ENCODE results near the gene ADGRL1. TPM values are rescaled to one million over a fixed set of nuclear protein-coding genes. Genes with fewer than 3 reads are reported as not detected.
A peak's percentile ranks its signal among the peaks of the same experiment; 100 is the strongest.

Gene ADGRL1
- total and polyA plus RNA-seq, 9 of the 15 experiments (the other 6 are each of a cell fraction or from before 2014, with no cell fraction given), result 0.14 to 37.0 (median 8.6) TPM

DNA sequence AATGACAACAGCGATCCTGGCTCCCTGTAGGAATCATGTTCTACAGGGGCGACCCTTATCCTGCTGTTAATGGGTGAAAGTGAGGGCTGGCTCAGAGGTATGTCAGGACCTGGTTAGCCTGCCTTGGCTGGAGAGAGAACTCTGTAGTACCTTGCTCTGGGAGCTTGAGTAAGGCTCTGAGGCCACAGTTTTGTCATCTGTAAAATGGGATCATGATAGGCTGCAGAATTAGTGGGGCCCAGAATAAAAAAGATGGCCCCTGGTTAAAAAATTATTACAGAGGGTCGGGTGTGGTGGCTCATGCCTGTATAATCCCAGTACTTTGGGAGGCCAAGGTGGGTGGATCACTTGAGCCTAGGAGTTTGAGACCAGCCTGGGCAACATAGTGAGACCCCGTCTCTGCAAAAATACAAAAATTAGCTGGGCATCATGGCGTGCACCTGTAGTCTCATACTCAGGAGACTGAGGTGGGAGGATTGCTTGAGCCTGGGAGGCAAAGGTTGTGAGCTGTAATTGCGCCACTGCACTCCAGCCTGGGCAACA is 104.9 kb downstream of the ADGRL1 start:
- CTCF ChIA-PET (ENCODE audit: low intra/inter-chr PET ratio), result no interaction called here
- no peak overlapping the region for H3K4me2 ChIP-seq (ENCODE audit: insufficient read depth, low read length)
- no peak for TF ChIP-seq YBX1 (IDR thresholded peaks at IDR 0.05)
- no peak for TF ChIP-seq SAFB2 (IDR thresholded peaks at IDR 0.05; ENCODE audit: borderline replicate concordance, low read depth, low read length, severe bottlenecking)
- peak; percentile 54 for TF ChIP-seq RBM25 (IDR thresholded peaks at IDR 0.05; ENCODE audit: low read depth, low read length, severe bottlenecking)
- TF ChIP-seq BCOR (IDR thresholded peaks at IDR 0.05), result peak; percentile 65; the same call in 1 of the 2 replicates
- 0 out of 4 replicates have a peak, but pooled peaks of 1 of the 2 experiments have one; percentile 28 for TF ChIP-seq KDM1A (IDR thresholded peaks at IDR 0.05)
- TF ChIP-seq ZNF121 (CRISPR knock-in tag; conservative IDR thresholded peaks at IDR 0.05), result peak; percentile 86
- TF ChIP-seq ZFPM2 (CRISPR knock-in tag; IDR thresholded peaks at IDR 0.05), result no peak
- no peaks in the 10 kb centered on the region for H3K9me3 ChIP-seq (replicated peaks; ENCODE audit: control insufficient read depth, insufficient read depth, low read depth, low read length)
- DNase-seq (ENCODE audit: extremely low read depth in 1 of 4, low spot score in 3 of 4) (no peak), ATAC-seq (no peak), FAIRE-seq (no peak)
- no peaks in the 10 kb centered on the region for H3K27me3 ChIP-seq (ENCODE audit: control insufficient read depth in 2 of 2, insufficient read depth in 2 of 2, low read length in 2 of 2)
- no TSS peak for BruUV-seq (replicated peaks)
- H3K27ac ChIP-seq (ENCODE audit: extremely low read depth, low read depth, low read length), result no peak overlapping the region
- intact Hi-C loops (cut with micrococcal nuclease), result no loop called here
- peaks cover 39% of the 10 kb centered on the region; the same call in 2 of the 3 replicates for H3K36me3 ChIP-seq (ENCODE audit: control insufficient read depth, insufficient read depth, low read length)
- no peak overlapping the region for H2AFZ ChIP-seq (ENCODE audit: low read depth, low read length)
- POLR2A ChIA-PET, result no interaction called here
- no peaks in the 10 kb centered on the region for H3K9me1 ChIP-seq (ENCODE audit: control insufficient read depth, insufficient read depth, low read length)
- no peaks in the 10 kb centered on the region for H4K20me1 ChIP-seq (replicated peaks; ENCODE audit: control insufficient read depth, insufficient read depth, low read length)
- H3K4me3 ChIP-seq, result no peak overlapping the region
- in situ Hi-C loops (cut with MboI), result no loop called here
- no peak overlapping the region for H3K9ac ChIP-seq (ENCODE audit: insufficient read depth in 1 of 2, low read depth in 2 of 2, low read length in 2 of 2)
- peaks cover 0 to 10% of the 10 kb centered on the region in 2 experiments; a peak in 1 of 5 replicates for H3K4me1 ChIP-seq (replicated peaks in 1 of 2; ENCODE audit: control insufficient read depth in 2 of 2, insufficient read depth in 2 of 2, low read length in 2 of 2)
- 78% methylated on average over 6 of the region's 6 CpGs for WGBS (ENCODE audit: insufficient coverage, low coverage, missing lambda C conversion rate)
- H3K79me2 ChIP-seq (ENCODE audit: control insufficient read depth, insufficient read depth, low read length), result no peaks in the 10 kb centered on the region

Small RNA genes lying within 50 kb of the gene (small RNA-seq; reads per million reads assigned to genes)
- not detected for gene RN7SL231P

Other genes with a start within 250 kb of the ADGRL1 start
Only the 7 nearest of the 12 such genes appear.
- 11.6 and 12.6 TPM in 2 replicates for gene IL27RA, start 174.4 kb downstream of the ADGRL1 start, total RNA-seq (2014; rRNA removed)
- gene IL27RA, start 174.4 kb downstream of the ADGRL1 start, total RNA-seq (2014; rRNA removed; fragmentation: Illumina TruSeq; extraction: Trizol), result 6.3 and 7.0 TPM in 2 replicates
- gene IL27RA, start 174.4 kb downstream of the ADGRL1 start, total RNA-seq (2015; rRNA removed; fragmentation: Illumina TruSeq; extraction: Trizol), result 8.6 and 8.8 TPM in 2 replicates
- gene IL27RA, start 174.4 kb downstream of the ADGRL1 start, total RNA-seq (2021), result 15.2 and 15.9 TPM in 2 replicates
- 14.1 and 15.9 TPM in 2 replicates for gene IL27RA, start 174.4 kb downstream of the ADGRL1 start, polyA plus RNA-seq (2011; rRNA removed)
- gene IL27RA, start 174.4 kb downstream of the ADGRL1 start, polyA plus RNA-seq (2014; fragmentation: Illumina TruSeq; extraction: Trizol), result 12.5 and 13.3 TPM in 2 replicates
- gene IL27RA, start 174.4 kb downstream of the ADGRL1 start, polyA plus RNA-seq (2014; fragmentation: Nextera tagmentation; extraction: Ambion mirVana), result 1 to 10 TPM; 1.9 to 2.1 TPM
- gene IL27RA, start 174.4 kb downstream of the ADGRL1 start, polyA plus RNA-seq (2014; rRNA removed), result 10.6 and 12.0 TPM in 2 replicates
- gene PALM3, start 144.1 kb downstream of the ADGRL1 start, total RNA-seq (2014; rRNA removed), result 8.2 and 8.9 TPM in 2 replicates
- gene PALM3, start 144.1 kb downstream of the ADGRL1 start, total RNA-seq (2014; rRNA removed; fragmentation: Illumina TruSeq; extraction: Trizol), result 2.5 and 2.8 TPM in 2 replicates
- gene PALM3, start 144.1 kb downstream of the ADGRL1 start, total RNA-seq (2015; rRNA removed; fragmentation: Illumina TruSeq; extraction: Trizol), result 3.3 and 3.7 TPM in 2 replicates
- gene PALM3, start 144.1 kb downstream of the ADGRL1 start, total RNA-seq (2021), result 7.6 and 9.3 TPM in 2 replicates
- gene PALM3, start 144.1 kb downstream of the ADGRL1 start, polyA plus RNA-seq (2011; rRNA removed), result 2.3 and 2.9 TPM in 2 replicates
- gene PALM3, start 144.1 kb downstream of the ADGRL1 start, polyA plus RNA-seq (2014; fragmentation: Illumina TruSeq; extraction: Trizol), result 7.4 and 10.8 TPM in 2 replicates
- gene PALM3, start 144.1 kb downstream of the ADGRL1 start, polyA plus RNA-seq (2014; fragmentation: Nextera tagmentation; extraction: Ambion mirVana), result under 1 TPM; 0.07 to 0.29 TPM
- gene PALM3, start 144.1 kb downstream of the ADGRL1 start, polyA plus RNA-seq (2014; rRNA removed), result 8.9 and 12.1 TPM in 2 replicates
- gene MISP3, start 133.4 kb downstream of the ADGRL1 start, total RNA-seq (2014; rRNA removed), result 3.1 and 3.9 TPM in 2 replicates
- gene MISP3, start 133.4 kb downstream of the ADGRL1 start, total RNA-seq (2014; rRNA removed; fragmentation: Illumina TruSeq; extraction: Trizol), result 0.69 and 0.73 TPM in 2 replicates
- 1.6 and 1.9 TPM in 2 replicates for gene MISP3, start 133.4 kb downstream of the ADGRL1 start, total RNA-seq (2015; rRNA removed; fragmentation: Illumina TruSeq; extraction: Trizol)
- gene MISP3, start 133.4 kb downstream of the ADGRL1 start, total RNA-seq (2021), result 1.9 and 2.9 TPM in 2 replicates
- gene MISP3, start 133.4 kb downstream of the ADGRL1 start, polyA plus RNA-seq (2011; rRNA removed), result 1.2 and 2.1 TPM in 2 replicates
- 2.6 and 3.2 TPM in 2 replicates for gene MISP3, start 133.4 kb downstream of the ADGRL1 start, polyA plus RNA-seq (2014; fragmentation: Illumina TruSeq; extraction: Trizol)
- under 1 TPM; 0.25 to 0.37 TPM for gene MISP3, start 133.4 kb downstream of the ADGRL1 start, polyA plus RNA-seq (2014; fragmentation: Nextera tagmentation; extraction: Ambion mirVana)
- 5.4 and 5.6 TPM in 2 replicates for gene MISP3, start 133.4 kb downstream of the ADGRL1 start, polyA plus RNA-seq (2014; rRNA removed)
- 0.45 and 1.5 TPM in 2 replicates for gene C19orf67, start 120.4 kb downstream of the ADGRL1 start, total RNA-seq (2014; rRNA removed)
- gene C19orf67, start 120.4 kb downstream of the ADGRL1 start, total RNA-seq (2014; rRNA removed; fragmentation: Illumina TruSeq; extraction: Trizol), result 0.35 TPM in 1 of 2 replicates, not detected in the other
- 0.29 and 0.53 TPM in 2 replicates for gene C19orf67, start 120.4 kb downstream of the ADGRL1 start, total RNA-seq (2015; rRNA removed; fragmentation: Illumina TruSeq; extraction: Trizol)
- 1.1 and 2.1 TPM in 2 replicates for gene C19orf67, start 120.4 kb downstream of the ADGRL1 start, total RNA-seq (2021)
- gene C19orf67, start 120.4 kb downstream of the ADGRL1 start, polyA plus RNA-seq (2011; rRNA removed), result 0.39 and 0.56 TPM in 2 replicates
- gene C19orf67, start 120.4 kb downstream of the ADGRL1 start, polyA plus RNA-seq (2014; fragmentation: Illumina TruSeq; extraction: Trizol), result 0.28 and 0.39 TPM in 2 replicates
- gene C19orf67, start 120.4 kb downstream of the ADGRL1 start, polyA plus RNA-seq (2014; fragmentation: Nextera tagmentation; extraction: Ambion mirVana), result not detected
- 1.8 TPM in 1 of 2 replicates, not detected in the other for gene C19orf67, start 120.4 kb downstream of the ADGRL1 start, polyA plus RNA-seq (2014; rRNA removed)
- 65.4 and 71.9 TPM in 2 replicates for gene SAMD1, start 115.4 kb downstream of the ADGRL1 start, total RNA-seq (2014; rRNA removed)
- gene SAMD1, start 115.4 kb downstream of the ADGRL1 start, total RNA-seq (2014; rRNA removed; fragmentation: Illumina TruSeq; extraction: Trizol), result 15.4 and 16.0 TPM in 2 replicates
- 43.5 and 51.7 TPM in 2 replicates for gene SAMD1, start 115.4 kb downstream of the ADGRL1 start, total RNA-seq (2015; rRNA removed; fragmentation: Illumina TruSeq; extraction: Trizol)
- gene SAMD1, start 115.4 kb downstream of the ADGRL1 start, total RNA-seq (2021), result 85.9 and 96.0 TPM in 2 replicates
- gene SAMD1, start 115.4 kb downstream of the ADGRL1 start, polyA plus RNA-seq (2011; rRNA removed), result 14.3 and 14.8 TPM in 2 replicates
- 45.7 and 48.9 TPM in 2 replicates for gene SAMD1, start 115.4 kb downstream of the ADGRL1 start, polyA plus RNA-seq (2014; fragmentation: Illumina TruSeq; extraction: Trizol)
- gene SAMD1, start 115.4 kb downstream of the ADGRL1 start, polyA plus RNA-seq (2014; fragmentation: Nextera tagmentation; extraction: Ambion mirVana), result 1 to 10 TPM; 2.9 to 3.1 TPM
- 44.5 and 47.8 TPM in 2 replicates for gene SAMD1, start 115.4 kb downstream of the ADGRL1 start, polyA plus RNA-seq (2014; rRNA removed)
- 8.4 and 12.7 TPM in 2 replicates for gene PRKACA, start 88.4 kb downstream of the ADGRL1 start, total RNA-seq (2014; rRNA removed)
- 10.6 and 13.0 TPM in 2 replicates for gene PRKACA, start 88.4 kb downstream of the ADGRL1 start, total RNA-seq (2014; rRNA removed; fragmentation: Illumina TruSeq; extraction: Trizol)
- 11.9 and 12.2 TPM in 2 replicates for gene PRKACA, start 88.4 kb downstream of the ADGRL1 start, total RNA-seq (2015; rRNA removed; fragmentation: Illumina TruSeq; extraction: Trizol)
- gene PRKACA, start 88.4 kb downstream of the ADGRL1 start, total RNA-seq (2021), result 57.8 and 63.1 TPM in 2 replicates
- gene PRKACA, start 88.4 kb downstream of the ADGRL1 start, polyA plus RNA-seq (2011; rRNA removed), result 19.9 and 22.9 TPM in 2 replicates
- 50.6 and 59.4 TPM in 2 replicates for gene PRKACA, start 88.4 kb downstream of the ADGRL1 start, polyA plus RNA-seq (2014; fragmentation: Illumina TruSeq; extraction: Trizol)
- gene PRKACA, start 88.4 kb downstream of the ADGRL1 start, polyA plus RNA-seq (2014; fragmentation: Nextera tagmentation; extraction: Ambion mirVana), result 1 to 10 TPM; 1.2 to 1.7 TPM
- gene PRKACA, start 88.4 kb downstream of the ADGRL1 start, polyA plus RNA-seq (2014; rRNA removed), result 37.6 and 39.7 TPM in 2 replicates
- gene ASF1B, start 69.6 kb downstream of the ADGRL1 start, total RNA-seq (2014; rRNA removed), result 54.8 and 85.6 TPM in 2 replicates
- gene ASF1B, start 69.6 kb downstream of the ADGRL1 start, total RNA-seq (2014; rRNA removed; fragmentation: Illumina TruSeq; extraction: Trizol), result 29.4 and 30.7 TPM in 2 replicates
- 38.0 and 39.3 TPM in 2 replicates for gene ASF1B, start 69.6 kb downstream of the ADGRL1 start, total RNA-seq (2015; rRNA removed; fragmentation: Illumina TruSeq; extraction: Trizol)
- 59.6 and 66.6 TPM in 2 replicates for gene ASF1B, start 69.6 kb downstream of the ADGRL1 start, total RNA-seq (2021)
- 43.1 and 69.4 TPM in 2 replicates for gene ASF1B, start 69.6 kb downstream of the ADGRL1 start, polyA plus RNA-seq (2011; rRNA removed)
- 59.5 and 60.9 TPM in 2 replicates for gene ASF1B, start 69.6 kb downstream of the ADGRL1 start, polyA plus RNA-seq (2014; fragmentation: Illumina TruSeq; extraction: Trizol)
- gene ASF1B, start 69.6 kb downstream of the ADGRL1 start, polyA plus RNA-seq (2014; fragmentation: Nextera tagmentation; extraction: Ambion mirVana), result 1 to 10 TPM; 6.0 to 8.0 TPM
- 52.7 and 53.3 TPM in 2 replicates for gene ASF1B, start 69.6 kb downstream of the ADGRL1 start, polyA plus RNA-seq (2014; rRNA removed)